ENCODE data around the gene AZIN2.

DNA sequence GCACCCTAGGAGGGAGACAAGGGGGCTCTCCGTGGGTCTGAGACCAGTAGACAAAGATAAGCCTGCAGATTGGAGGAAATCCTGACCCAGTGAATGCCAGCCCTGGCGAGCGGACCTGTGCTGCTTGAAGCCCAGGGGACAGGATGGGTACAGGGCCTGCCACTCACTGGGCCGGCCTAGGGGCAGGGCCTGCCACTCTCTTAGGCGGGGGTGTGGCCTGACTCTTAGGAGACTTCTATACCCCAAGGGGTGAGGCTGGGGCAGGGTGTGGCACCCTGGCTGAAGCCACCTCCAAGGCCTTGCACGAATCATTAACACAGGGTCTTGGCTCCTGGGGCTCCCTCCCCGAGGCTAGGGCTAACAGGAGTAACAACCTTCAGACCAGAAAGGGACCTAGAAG is 70.2 kb downstream of the AZIN2 start:
- TF ChIP-seq, protein P1, sequence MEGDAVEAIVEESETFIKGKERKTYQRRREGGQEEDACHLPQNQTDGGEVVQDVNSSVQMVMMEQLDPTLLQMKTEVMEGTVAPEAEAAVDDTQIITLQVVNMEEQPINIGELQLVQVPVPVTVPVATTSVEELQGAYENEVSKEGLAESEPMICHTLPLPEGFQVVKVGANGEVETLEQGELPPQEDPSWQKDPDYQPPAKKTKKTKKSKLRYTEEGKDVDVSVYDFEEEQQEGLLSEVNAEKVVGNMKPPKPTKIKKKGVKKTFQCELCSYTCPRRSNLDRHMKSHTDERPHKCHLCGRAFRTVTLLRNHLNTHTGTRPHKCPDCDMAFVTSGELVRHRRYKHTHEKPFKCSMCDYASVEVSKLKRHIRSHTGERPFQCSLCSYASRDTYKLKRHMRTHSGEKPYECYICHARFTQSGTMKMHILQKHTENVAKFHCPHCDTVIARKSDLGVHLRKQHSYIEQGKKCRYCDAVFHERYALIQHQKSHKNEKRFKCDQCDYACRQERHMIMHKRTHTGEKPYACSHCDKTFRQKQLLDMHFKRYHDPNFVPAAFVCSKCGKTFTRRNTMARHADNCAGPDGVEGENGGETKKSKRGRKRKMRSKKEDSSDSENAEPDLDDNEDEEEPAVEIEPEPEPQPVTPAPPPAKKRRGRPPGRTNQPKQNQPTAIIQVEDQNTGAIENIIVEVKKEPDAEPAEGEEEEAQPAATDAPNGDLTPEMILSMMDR (IDR thresholded peaks at IDR 0.05) = no peak
- TF ChIP-seq POLR2A (IDR thresholded peaks at IDR 0.05; ENCODE audit: low read depth) (no peak), EP300 (IDR thresholded peaks at IDR 0.05) (no peak)

Data from esophagus muscularis mucosa (tissue), 4 donors.